Neural crest cell (in vitro differentiated cells): ENCODE results near the gene KIF26B. TPM values are rescaled to one million over a fixed set of nuclear protein-coding genes. Genes with fewer than 3 reads are reported as not detected.

Source experiments
- DNase-seq: peaks from one replicate; pipeline ENCODE4 v3.0.0; 2021; ENCODE audit warnings: low read depth, mixed read lengths, low spot score
- H3K27ac Mint-ChIP-seq: one replicate; pipeline ENCODE4 v1.8.0; 2021; ENCODE audit warnings: mild to moderate bottlenecking, mixed read lengths; ENCODE audit not compliant: unreplicated experiment
- H3K27me3 Mint-ChIP-seq: 2 replicates; pipeline ENCODE4 v1.8.0; 2021; ENCODE audit warnings: low read depth, mild to moderate bottlenecking, mixed read lengths
- H3K36me3 Mint-ChIP-seq: 2 replicates; pipeline ENCODE4 v1.8.0; 2021; ENCODE audit warnings: low read depth, mild to moderate bottlenecking, mixed read lengths
- H3K4me1 Mint-ChIP-seq: 2 replicates; pipeline ENCODE4 v1.8.0; 2021; ENCODE audit warnings: mixed read lengths
- H3K4me3 Mint-ChIP-seq: one replicate; pipeline ENCODE4 v1.8.0; 2021; ENCODE audit warnings: mild to moderate bottlenecking, mixed read lengths
- H3K9me3 Mint-ChIP-seq: 2 replicates; pipeline ENCODE4 v1.8.0; 2021; ENCODE audit warnings: mixed read lengths
- CTCF ChIP-seq: fragments of 200-600 bp; sonication (generic); conservative IDR thresholded peaks from 2 replicates; pipeline ENCODE4 v1.5.0; 2021; ENCODE audit warnings: antibody characterized with exemption, mild to moderate bottlenecking
- total RNA-seq: library from RNA; stranded (reverse); gene quantifications from 2 replicates; pipeline ENCODE4 v1.2.1, GENCODE V29; 2021

The KIF26B gene
- total RNA-seq, 1 donor from 2014 or later = 6.2 TPM

DNA sequence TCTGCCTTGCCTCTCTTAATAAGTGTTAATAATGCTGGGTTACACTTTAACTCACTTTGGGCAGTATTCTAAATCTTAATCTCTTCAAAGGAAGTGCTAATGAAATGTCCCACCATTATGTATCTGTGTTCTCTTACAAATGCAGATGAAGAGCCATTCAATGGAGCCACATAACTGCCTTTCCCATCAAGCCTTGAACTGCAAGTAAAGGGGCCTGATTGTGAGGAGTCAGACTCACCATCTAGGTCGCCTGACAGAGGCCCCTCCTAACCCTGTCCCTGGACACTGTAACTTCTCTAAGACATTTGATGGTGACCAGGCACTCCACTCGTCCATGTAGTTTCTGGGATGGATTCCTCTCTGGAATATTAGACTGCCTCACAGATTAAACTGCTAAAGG lies 329.4 kb downstream of the KIF26B start:
- DNase-seq = no peak
- peaks cover 35% of the 10 kb centered on the region for H3K4me1 Mint-ChIP-seq
- no peaks in the 10 kb centered on the region for H3K36me3 Mint-ChIP-seq
- H3K4me3 Mint-ChIP-seq = no peak overlapping the region
- H3K27ac Mint-ChIP-seq = no peak overlapping the region
- H3K27me3 Mint-ChIP-seq = no peaks in the 10 kb centered on the region
- no peaks in the 10 kb centered on the region for H3K9me3 Mint-ChIP-seq
- TF ChIP-seq CTCF = no peak

DNA sequence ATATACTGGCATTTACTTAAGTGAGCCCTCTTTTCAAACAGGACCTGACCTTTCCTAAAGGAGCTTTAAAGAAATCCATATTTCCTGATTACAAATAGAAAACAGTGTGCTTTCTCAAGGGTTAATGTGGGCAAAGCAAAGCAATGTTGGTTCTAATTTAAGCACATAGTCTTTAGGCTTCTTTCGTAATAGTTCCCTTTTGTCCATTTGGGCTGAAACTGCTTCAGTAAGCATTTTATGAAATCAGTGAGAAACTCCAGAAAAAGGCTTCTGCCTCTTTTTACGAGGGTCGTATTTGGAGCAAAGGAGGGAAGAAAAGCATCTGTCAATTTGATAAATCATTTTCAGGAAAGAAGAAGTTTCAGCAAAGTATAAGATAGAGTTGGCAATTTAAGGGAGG lies 331.2 kb downstream of the KIF26B start:
- H3K36me3 Mint-ChIP-seq = no peaks in the 10 kb centered on the region
- no peak overlapping the region for H3K27ac Mint-ChIP-seq
- no peak overlapping the region for H3K4me3 Mint-ChIP-seq
- H3K27me3 Mint-ChIP-seq = no peaks in the 10 kb centered on the region
- H3K4me1 Mint-ChIP-seq = peaks cover 35% of the 10 kb centered on the region
- TF ChIP-seq CTCF = no peak
- no peak for DNase-seq
- H3K9me3 Mint-ChIP-seq = no peaks in the 10 kb centered on the region

DNA sequence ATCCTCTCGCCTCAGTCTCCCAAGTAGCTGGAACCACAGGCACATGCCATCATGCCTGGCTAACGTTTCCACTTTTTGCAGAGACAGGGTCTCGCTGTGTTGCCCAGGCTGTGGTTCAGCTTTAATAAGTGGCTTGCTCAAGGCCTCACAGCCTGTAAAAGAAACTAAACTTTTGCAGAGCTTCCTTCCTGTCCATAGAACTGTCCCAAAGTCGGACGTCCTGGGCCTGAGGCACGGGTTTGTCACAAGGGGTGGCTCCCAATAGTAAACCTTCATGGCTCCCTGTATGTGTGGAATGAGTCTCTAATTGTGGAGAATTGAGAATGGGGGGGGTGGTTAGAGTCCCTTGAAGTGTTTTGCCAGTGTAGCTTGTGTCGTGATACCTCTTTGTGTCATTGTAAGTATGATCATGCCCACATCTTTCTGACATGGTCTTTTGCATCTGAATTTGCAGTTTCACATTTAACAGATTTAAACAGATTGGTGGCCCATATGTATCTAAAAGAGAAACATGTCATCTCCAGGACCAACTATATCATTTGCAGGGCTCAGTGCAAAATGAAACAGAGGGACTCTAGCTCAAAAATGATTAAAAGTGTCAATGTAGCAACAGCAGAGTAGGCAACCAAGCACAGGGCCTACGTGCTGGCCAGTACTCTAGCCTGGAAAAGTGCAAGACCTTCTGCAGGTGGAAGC lies 332.1 kb downstream of the KIF26B start:
- DNase-seq = no peak
- H3K36me3 Mint-ChIP-seq = no peaks in the 10 kb centered on the region
- H3K4me3 Mint-ChIP-seq = no peak overlapping the region
- TF ChIP-seq CTCF = no peak
- no peak overlapping the region for H3K27ac Mint-ChIP-seq
- H3K9me3 Mint-ChIP-seq = no peaks in the 10 kb centered on the region
- peaks cover 29% of the 10 kb centered on the region for H3K4me1 Mint-ChIP-seq
- no peaks in the 10 kb centered on the region for H3K27me3 Mint-ChIP-seq

- no peak for TF ChIP-seq CTCF
- Mint-ChIP-seq H3K27me3 (no peaks in the 10 kb centered on the region), H3K27ac (no peak overlapping the region), H3K4me3 (no peak overlapping the region), H3K36me3 (no peaks in the 10 kb centered on the region), H3K9me3 (no peaks in the 10 kb centered on the region), H3K4me1 (peaks cover 16% of the 10 kb centered on the region)
- no peak for DNase-seq
These were observed 333.8 kb downstream of the KIF26B start for GRCh38 chr1:245488346-245489129.

DNA sequence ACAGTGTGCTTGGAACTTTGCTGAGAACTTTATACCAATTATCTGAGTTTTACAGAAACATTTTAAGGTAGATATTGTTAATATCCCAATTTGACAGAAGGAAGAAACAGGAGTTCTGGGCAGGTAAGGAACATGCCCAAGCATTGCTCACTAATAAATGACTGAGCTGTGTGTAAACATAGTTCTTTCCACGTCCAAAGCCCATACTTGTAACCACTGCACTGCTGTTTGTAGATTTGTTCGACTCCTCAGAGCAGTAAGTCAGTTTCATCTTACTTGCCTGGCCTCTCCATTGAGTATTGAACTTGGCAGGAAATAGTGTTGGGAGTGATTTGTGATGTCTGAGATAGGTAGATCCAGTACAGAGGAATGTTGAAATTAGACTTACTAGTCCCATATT lies 335.1 kb downstream of the KIF26B start:
- no peak for DNase-seq
- Mint-ChIP-seq H3K9me3 (no peaks in the 10 kb centered on the region), H3K4me3 (no peak overlapping the region), H3K27ac (no peak overlapping the region), H3K4me1 (peaks cover 7% of the 10 kb centered on the region), H3K27me3 (no peaks in the 10 kb centered on the region), H3K36me3 (no peaks in the 10 kb centered on the region)
- no peak for TF ChIP-seq CTCF
